ENCODE results near the gene HIBCH. TPM values are rescaled to one million over a fixed set of nuclear protein-coding genes. Genes with fewer than 3 reads are reported as not detected.

HIBCH gene
- total RNA-seq, 1 experiment from 2014 or later: 24.7 TPM

DNA sequence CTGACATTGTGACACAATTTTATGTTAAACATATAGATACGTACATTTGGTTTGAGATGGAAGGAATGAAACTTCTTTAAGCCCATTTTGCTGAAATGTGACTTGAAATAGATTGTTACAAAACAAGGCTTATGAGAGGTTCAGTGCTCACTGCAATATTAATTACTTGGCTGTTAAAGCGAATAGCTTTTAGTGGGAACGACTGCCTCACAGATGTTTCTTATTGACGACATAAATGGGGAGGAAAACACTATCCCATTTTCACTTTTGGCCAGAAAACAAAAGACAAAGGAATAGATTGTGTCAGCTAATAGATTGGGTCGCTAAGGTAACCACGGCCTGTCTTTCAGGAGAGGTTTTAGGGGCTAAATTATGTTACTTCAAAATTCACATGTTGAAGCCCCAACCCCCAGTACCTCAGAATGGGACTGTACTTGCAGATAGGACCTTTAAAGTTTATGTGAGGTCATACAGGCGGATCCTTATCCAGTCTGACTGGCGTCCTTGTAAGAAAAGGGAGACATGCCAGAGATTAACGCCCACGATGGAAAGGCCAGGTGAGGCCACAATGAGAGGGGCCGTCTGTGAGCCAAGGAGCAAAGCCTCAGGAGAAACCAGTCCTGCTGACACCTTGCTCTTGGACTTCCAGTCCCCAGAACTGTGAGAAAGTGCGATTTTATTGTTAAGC, 34.5 kb upstream of the HIBCH start (continued):
- TF ChIP-seq, protein P1, sequence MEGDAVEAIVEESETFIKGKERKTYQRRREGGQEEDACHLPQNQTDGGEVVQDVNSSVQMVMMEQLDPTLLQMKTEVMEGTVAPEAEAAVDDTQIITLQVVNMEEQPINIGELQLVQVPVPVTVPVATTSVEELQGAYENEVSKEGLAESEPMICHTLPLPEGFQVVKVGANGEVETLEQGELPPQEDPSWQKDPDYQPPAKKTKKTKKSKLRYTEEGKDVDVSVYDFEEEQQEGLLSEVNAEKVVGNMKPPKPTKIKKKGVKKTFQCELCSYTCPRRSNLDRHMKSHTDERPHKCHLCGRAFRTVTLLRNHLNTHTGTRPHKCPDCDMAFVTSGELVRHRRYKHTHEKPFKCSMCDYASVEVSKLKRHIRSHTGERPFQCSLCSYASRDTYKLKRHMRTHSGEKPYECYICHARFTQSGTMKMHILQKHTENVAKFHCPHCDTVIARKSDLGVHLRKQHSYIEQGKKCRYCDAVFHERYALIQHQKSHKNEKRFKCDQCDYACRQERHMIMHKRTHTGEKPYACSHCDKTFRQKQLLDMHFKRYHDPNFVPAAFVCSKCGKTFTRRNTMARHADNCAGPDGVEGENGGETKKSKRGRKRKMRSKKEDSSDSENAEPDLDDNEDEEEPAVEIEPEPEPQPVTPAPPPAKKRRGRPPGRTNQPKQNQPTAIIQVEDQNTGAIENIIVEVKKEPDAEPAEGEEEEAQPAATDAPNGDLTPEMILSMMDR (IDR thresholded peaks at IDR 0.05 in 2 of 3, conservative IDR thresholded peaks at IDR 0.05 in 1 of 3; ENCODE audit: borderline replicate concordance in 1 of 3, insufficient read depth in 1 of 3, low read depth in 2 of 3, low read length in 2 of 3): no peak

DNA sequence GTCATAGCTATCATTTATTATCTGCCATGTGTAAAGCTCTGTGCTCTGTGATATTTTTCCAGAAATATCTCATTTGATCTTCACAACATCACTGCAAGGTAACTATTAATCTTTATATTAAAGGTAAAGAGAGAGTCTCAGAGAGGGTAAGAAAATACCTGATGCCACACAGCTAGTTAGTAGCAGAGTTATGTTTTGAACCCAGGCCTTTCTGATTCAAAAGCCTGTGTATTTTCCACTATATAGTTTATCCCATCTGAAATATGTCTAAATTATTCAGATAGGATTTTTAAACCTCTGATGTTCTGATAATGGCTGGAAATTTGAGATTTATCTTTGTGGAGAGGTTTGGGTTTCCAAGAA, 33.9 kb upstream of the HIBCH start:
- H3K4me1 ChIP-seq (ENCODE audit: control insufficient read depth in 1 of 2, insufficient read depth in 2 of 2, low read length in 2 of 2): peaks cover 0 to 10% of the 10 kb centered on the region in 2 experiments; a peak in 1 of 4 replicates
- H3K9me2 ChIP-seq (ENCODE audit: insufficient read depth): no peaks in the 10 kb centered on the region
- H3K4me3 ChIP-seq (replicated peaks in 1 of 2; ENCODE audit: low read depth in 1 of 2, low read length in 2 of 2): no peak overlapping the region
- BruUV-seq (replicated peaks): no TSS peak
- no peak overlapping the region for H3K9ac ChIP-seq (ENCODE audit: low read length)
- no peaks in the 10 kb centered on the region; the same call in 1 of the 2 replicates for H3K79me2 ChIP-seq (ENCODE audit: insufficient read depth, low read length)
- no peak for ATAC-seq
- POLR2A ChIA-PET: no interaction called here
- no peak overlapping the region for H3K4me2 ChIP-seq (ENCODE audit: low read length)
- no peak overlapping the region for H2AFZ ChIP-seq (ENCODE audit: low read depth, low read length, poor library complexity, severe bottlenecking)
- H3K9me3 ChIP-seq (ENCODE audit: control insufficient read depth in 1 of 2, insufficient read depth in 1 of 2, low read depth in 1 of 2, low read length in 2 of 2): no peaks in the 10 kb centered on the region
- CTCF ChIA-PET: interaction anchor here (1.0 kb wide), 1 partner anchor 9 kb away, joined by 4 read pairs; no protein-coding TSS in a partner anchor
- no peak for DNase-seq (ENCODE audit: low read depth, low spot score)
- H4K20me1 ChIP-seq (ENCODE audit: insufficient read depth): peaks cover 4% of the 10 kb centered on the region; the same call in 1 of the 2 replicates
- TF ChIP-seq SRF (IDR thresholded peaks at IDR 0.05; ENCODE audit: low read depth) (no peak), EGR1 (IDR thresholded peaks at IDR 0.05; ENCODE audit: low read depth) (no peak), ZFX (IDR thresholded peaks at IDR 0.05) (no peak), EZH2 (IDR thresholded peaks at IDR 0.05) (no peak), CEBPB (IDR thresholded peaks at IDR 0.05; ENCODE audit: low read depth) (no peak), RAD21 (IDR thresholded peaks at IDR 0.05; ENCODE audit: low read depth) (no peak)
- TF ChIP-seq, protein P2, sequence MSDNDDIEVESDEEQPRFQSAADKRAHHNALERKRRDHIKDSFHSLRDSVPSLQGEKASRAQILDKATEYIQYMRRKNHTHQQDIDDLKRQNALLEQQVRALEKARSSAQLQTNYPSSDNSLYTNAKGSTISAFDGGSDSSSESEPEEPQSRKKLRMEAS (IDR thresholded peaks at IDR 0.05): no peak
- H3K36me3 ChIP-seq (ENCODE audit: control insufficient read depth in 1 of 2, insufficient read depth in 2 of 2, low read length in 2 of 2): no peaks in the 10 kb centered on the region
- RAD21 ChIA-PET (ENCODE audit: low non-redundant PET in 1 of 2, low total read pairs in 2 of 2, uncharacterized antibody in 2 of 2, unreplicated experiment in 2 of 2): no interaction called here
- H3K27me3 ChIP-seq (ENCODE audit: insufficient read depth, low read length): no peaks in the 10 kb centered on the region
- intact Hi-C loops (cut with micrococcal nuclease): no loop called here
- no peak overlapping the region for H3K27ac ChIP-seq (ENCODE audit: low read depth, low read length)

Data from HCT116 (cell line).